A549 (cell line): Measurements from ENCODE around the gene VDR. TPM values are rescaled to one million over a fixed set of nuclear protein-coding genes. Genes with fewer than 3 reads are reported as not detected.

Experiments used
- polyA plus RNA-seq, 4 experiments: library from polyadenylated mRNA; depleted of rRNA in 3 of 4; stranded (reverse); fragments of >200 nt; fragmentation: RNase III in 1 of 4; extraction: RNeasy Plus Mini Kit Qiagen cat#74134 plus additional on column Dnase treatment in 1 of 4; gene quantifications; 2 replicates in 3 of 4; 3 replicates in 1 of 4; pipeline ENCODE4 v1.2.3, GENCODE V29; 2011 to 2017

Gene VDR
- polyA plus RNA-seq, 2 of the 4 experiments (the other 2 are of a cell fraction): 1.9 to 2.1 TPM

Other genes with a start within 250 kb of the VDR start
- 51.9 and 74.6 TPM in 2 replicates for gene RPAP3, start 199.0 kb downstream of the VDR start, polyA plus RNA-seq (2011; rRNA removed)
- 49.1 to 51.6 TPM (median 49.5 TPM) in 3 replicates for gene RPAP3, start 199.0 kb downstream of the VDR start, polyA plus RNA-seq (2017; fragmentation: RNase III; extraction: RNeasy Plus Mini Kit Qiagen cat#74134 plus additional on column Dnase treatment)
- gene ENDOU, start 179.5 kb downstream of the VDR start, polyA plus RNA-seq (2011; rRNA removed): not detected in 2 replicates
- gene ENDOU, start 179.5 kb downstream of the VDR start, polyA plus RNA-seq (2017; fragmentation: RNase III; extraction: RNeasy Plus Mini Kit Qiagen cat#74134 plus additional on column Dnase treatment): not detected in 3 replicates
- 0.70 and 0.75 TPM in 2 replicates for gene RAPGEF3, start 146.1 kb downstream of the VDR start, polyA plus RNA-seq (2011; rRNA removed)
- gene RAPGEF3, start 146.1 kb downstream of the VDR start, polyA plus RNA-seq (2017; fragmentation: RNase III; extraction: RNeasy Plus Mini Kit Qiagen cat#74134 plus additional on column Dnase treatment): 0.69 to 0.89 TPM (median 0.88 TPM) in 3 replicates
- gene SLC48A1, start 131.8 kb downstream of the VDR start, polyA plus RNA-seq (2011; rRNA removed): 25.1 and 27.3 TPM in 2 replicates
- 32.6 to 35.2 TPM (median 33.3 TPM) in 3 replicates for gene SLC48A1, start 131.8 kb downstream of the VDR start, polyA plus RNA-seq (2017; fragmentation: RNase III; extraction: RNeasy Plus Mini Kit Qiagen cat#74134 plus additional on column Dnase treatment)
- gene HDAC7, start 85.1 kb downstream of the VDR start, polyA plus RNA-seq (2011; rRNA removed): 17.2 and 20.8 TPM in 2 replicates
- gene HDAC7, start 85.1 kb downstream of the VDR start, polyA plus RNA-seq (2017; fragmentation: RNase III; extraction: RNeasy Plus Mini Kit Qiagen cat#74134 plus additional on column Dnase treatment): 34.1 to 38.9 TPM (median 36.0 TPM) in 3 replicates
- gene TMEM106C, start 58.6 kb upstream of the VDR start, polyA plus RNA-seq (2011; rRNA removed): 236 and 331 TPM in 2 replicates
- gene TMEM106C, start 58.6 kb upstream of the VDR start, polyA plus RNA-seq (2017; fragmentation: RNase III; extraction: RNeasy Plus Mini Kit Qiagen cat#74134 plus additional on column Dnase treatment): 166 to 178 TPM (median 178 TPM) in 3 replicates
- gene COL2A1, start 99.5 kb upstream of the VDR start, polyA plus RNA-seq (2011; rRNA removed): 0.01 TPM in 1 of 2 replicates, not detected in the other
- gene COL2A1, start 99.5 kb upstream of the VDR start, polyA plus RNA-seq (2017; fragmentation: RNase III; extraction: RNeasy Plus Mini Kit Qiagen cat#74134 plus additional on column Dnase treatment): not detected in 3 replicates
- 49.2 and 49.3 TPM in 2 replicates for gene SENP1, start 201.1 kb upstream of the VDR start, polyA plus RNA-seq (2011; rRNA removed)
- gene SENP1, start 201.1 kb upstream of the VDR start, polyA plus RNA-seq (2017; fragmentation: RNase III; extraction: RNeasy Plus Mini Kit Qiagen cat#74134 plus additional on column Dnase treatment): 11.9 to 16.1 TPM (median 13.9 TPM) in 3 replicates
- gene PFKM, start 214.4 kb upstream of the VDR start, polyA plus RNA-seq (2011; rRNA removed): 43.0 and 45.5 TPM in 2 replicates
- 36.2 to 42.1 TPM (median 41.1 TPM) in 3 replicates for gene PFKM, start 214.4 kb upstream of the VDR start, polyA plus RNA-seq (2017; fragmentation: RNase III; extraction: RNeasy Plus Mini Kit Qiagen cat#74134 plus additional on column Dnase treatment)